KG1 (cell line): ENCODE results near the gene IGF1R.

Source experiments
- DNase-seq: peaks from one replicate; lab custom pipeline; 2025; lab: John Stamatoyannopoulos, UW

The IGF1R gene

DNA sequence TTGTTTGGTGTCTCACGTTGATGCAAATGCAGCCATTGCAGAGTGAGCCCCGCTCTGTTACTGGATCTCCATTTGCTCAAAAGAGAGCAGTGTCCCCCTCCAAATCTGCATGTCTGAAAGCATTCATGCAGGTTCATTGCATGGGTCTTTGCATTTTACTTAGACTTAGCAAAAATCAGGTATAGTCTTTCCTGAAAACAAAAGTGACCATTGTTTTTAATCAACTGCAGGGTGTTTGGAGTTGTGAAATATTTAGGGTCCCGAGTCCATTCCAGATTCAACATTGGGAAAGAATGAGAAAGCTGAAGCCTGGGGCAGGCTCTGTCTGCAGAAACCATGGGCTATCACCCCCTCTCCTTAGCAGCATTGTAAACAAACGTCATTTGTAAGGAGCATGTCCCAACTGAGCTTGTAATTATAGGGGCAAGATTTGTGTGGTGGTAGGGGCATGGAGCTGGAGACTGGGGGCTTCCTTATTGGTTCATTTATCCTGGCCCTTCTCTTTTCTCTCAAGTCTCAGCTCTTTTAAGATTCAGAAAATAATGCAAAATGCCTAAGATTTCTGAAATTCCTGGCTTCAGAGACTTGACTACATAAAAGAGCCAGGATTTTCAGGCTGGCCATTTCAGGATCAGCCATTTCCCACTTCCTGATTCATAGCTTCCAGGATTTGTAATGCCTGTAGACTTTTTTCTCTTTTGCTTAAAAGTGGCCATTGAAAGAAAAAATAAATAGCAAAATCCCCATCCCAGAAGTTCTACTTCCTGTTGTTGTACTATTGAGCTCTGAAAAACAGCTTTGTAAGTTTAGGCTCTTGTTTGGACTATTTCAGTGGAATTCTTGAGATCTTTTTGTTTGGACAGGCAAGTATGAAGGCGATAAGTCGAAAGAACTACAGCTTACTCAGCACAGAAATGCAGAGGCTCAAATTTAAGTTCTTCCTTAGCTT, 23.0 kb downstream of the IGF1R start:
- DNase-seq: no peak

DNA sequence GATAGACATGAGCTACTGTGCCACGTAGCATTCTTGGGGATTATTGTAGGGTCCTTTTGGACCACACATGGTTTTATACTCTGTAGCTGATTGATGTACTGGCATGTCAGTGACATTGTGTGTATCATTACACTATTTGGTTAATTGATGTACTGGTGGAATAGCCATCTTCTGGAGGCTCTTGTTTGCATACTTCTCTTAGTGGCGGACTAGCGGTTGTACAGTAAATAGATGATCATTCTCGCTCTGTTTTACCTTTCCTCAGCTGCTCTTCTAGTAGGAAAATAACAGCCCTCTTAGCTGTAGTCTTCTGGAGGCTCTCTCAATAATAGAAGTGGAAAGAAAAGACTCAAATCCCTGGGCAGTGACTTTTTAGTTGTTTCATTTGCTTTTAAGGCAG, 24.8 kb downstream of the IGF1R start:
- no peak for DNase-seq

DNA sequence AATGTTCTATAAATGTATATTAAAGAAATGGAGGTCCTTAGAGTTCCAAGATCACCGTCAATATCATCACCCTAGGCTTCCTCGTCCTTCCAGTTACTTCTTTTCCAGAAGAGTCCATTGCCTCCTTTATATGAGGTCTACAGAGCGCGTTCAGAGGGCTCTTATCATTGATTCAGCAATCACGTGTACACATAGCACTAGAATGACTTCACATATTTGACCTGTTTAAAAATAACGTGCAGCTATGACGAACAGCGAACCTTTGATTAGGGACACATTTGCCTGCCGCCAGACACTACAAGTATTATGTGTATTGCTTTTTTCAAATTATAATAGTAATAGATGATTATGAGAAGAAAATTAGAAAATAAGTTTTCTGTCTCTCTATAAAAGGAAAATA, 26.0 kb downstream of the IGF1R start:
- DNase-seq: no peak

DNA sequence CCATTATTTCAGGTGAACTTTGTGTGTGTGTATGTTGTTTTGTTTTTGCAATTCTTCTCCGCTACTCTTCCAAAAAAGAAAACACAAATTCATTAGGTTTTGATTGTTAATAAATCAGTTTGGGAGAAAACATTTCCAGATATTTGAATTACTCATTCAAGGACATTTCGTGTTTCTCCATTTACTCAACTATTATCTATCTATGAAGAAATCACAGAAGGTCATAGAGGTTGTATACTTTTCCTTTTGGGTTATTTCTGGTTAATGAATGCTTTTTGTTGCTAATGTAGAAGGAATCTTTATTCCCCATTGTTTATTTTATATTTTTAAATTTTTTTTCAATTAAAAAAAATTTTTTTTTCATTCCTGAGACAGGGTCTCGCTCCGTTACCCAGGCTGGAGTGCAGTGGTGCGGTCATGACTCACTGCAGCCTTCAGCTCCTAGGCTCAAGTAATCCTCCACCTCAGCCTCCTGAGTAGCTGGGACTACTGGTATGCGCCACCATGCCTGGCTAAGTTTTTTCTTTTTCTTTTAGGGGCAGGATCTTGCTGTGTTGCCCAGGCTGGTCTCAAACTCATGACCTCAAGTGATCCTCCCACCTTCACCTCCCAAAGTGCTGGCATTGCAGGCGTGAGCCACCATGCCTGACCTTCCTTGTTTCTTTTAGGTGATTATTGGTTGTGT, 28.4 kb downstream of the IGF1R start:
- DNase-seq: no peak

DNA sequence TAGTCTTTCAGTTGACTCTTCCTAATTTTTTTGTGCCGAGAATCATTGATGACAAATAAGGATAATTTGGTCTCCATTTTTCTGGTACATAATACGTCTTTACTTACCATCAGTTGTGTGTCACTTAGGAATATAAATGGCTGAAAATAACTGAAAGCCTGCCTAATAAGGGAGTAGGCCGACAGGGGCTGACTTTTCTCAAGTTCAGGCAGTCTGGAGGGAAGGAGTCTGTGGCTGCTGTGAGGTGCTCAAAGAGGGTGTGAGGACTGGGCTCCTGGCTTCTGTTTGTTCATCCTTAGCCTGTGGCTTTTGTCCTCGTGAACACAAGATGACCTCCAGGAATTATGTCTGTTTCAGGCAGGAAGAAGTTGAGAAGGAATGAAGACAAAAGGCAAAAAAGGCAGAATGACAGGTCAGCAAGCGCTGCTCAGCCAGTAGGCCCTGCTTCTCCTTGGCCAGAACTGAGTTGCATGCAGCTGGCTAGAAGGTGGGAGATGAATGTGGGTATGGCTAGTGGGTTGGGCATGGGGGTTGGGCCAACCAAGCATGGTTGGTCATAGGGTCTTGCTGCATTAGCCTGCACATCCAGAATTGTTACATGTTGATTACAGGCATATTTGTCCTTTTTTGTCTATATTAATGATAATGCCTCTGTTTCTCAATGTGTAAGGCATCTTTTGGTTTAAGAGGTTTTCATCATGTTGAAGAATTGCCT, 29.2 kb downstream of the IGF1R start:
- no peak for DNase-seq

DNA sequence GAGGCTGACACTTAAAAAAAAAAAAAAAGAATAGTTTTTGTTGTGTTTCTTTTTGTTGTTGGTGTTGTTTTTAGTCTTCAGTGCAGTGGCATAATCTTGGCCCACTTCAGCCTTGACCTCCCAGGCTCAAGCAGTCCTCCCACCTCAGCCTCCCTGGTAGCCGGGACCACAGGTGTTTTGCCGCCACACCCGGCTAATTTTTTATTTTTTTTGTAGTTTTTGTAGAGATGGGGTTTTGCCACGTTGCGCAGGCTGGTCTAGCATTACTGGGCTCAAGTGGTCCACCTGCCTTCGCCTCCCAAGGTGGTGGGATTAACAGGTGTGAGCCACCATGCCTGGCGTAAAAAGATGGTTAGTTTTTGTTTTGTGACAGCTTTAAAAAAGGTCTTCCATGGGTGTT, 30.1 kb downstream of the IGF1R start:
- no peak for DNase-seq

DNA sequence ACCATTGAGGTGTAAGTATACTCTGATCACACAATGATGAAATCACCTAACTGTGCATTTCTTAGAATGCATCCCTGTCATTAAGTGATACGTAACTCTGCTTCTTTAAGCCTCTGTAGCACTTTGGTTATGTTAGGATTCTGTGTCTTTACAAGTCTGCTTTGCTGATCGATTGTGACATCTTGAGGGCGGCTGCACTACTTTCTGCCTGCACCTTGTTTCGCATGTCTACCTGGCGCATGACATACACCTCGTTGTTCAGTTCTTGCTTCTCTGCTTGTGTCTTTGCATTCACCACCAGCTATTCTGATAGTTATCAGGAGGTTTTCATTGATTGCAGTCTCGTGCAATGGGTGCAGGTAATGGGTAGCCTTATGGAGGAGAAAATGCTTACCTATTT, 32.7 kb downstream of the IGF1R start:
- no peak for DNase-seq

DNA sequence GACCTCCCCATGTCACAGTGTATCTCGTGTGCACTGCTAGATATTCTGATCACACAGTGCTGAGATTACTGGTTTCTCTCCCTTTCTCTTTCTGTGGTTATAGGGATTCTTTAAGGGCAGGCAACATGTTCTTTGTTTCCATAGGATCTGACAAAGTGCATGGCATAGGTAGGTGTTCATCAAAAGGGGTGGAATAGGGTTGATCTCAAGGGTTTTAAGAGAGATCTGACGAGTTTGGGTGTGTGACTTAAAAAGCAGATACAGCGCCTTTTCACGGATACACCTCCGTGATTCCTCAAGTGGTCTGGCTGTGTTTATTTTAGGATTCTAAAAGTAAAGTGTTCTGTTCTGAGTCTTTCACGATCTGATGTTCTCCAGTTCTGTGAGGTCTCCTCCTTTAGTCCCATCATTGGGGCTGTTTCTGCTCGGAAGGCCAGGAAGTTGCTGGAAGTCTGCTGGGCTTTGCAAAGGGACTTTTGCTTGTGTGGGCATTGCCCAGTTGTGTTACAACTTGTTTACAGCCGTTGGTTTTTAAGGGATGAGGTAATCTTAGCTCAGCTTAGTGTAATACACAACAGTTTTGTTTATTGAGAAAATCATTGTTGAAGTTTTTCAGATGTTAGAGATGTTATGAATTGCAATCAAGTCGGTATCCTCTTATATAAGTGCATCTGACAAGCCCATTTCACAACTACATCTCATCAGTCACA, 34.8 kb downstream of the IGF1R start:
- DNase-seq: no peak

DNA sequence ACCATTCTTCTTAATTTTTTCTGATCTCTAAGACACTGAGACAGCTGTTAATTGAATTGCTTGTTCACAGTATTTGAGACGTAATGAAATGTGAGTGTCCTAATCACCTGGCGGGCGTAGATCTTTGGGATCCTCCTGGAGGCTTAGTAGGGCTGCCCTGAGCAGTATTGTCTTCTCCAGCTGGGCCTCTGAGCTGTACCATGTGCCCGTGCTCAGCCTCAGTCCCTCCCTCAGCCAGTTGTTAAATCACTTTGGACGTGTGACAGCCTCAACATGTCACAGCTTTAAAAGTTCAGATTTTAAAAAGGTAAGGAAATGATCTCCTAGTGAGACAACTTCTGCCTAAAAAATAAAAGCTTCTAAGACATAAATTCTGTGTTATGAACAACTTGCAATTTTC, 35.5 kb downstream of the IGF1R start:
- DNase-seq: no peak

DNA sequence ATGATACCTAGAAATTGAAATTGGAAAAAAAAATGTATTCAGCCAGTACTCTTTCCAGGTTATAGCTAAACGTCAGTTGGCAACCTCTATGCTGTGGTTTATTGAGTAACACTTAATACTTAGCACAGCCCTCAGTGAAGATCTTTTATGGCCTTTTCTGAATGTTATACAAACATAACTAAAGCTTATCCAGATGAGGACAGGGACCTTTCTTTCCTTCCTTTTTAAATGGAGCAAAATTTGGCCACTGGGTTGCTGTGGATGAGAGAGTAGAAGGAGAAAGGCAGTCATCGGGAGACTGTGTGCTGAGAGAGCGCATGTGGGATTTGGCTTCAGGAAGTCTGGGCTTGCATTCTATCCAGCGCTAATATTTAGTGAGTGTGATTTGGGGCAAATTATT, 36.1 kb downstream of the IGF1R start:
- no peak for DNase-seq

DNA sequence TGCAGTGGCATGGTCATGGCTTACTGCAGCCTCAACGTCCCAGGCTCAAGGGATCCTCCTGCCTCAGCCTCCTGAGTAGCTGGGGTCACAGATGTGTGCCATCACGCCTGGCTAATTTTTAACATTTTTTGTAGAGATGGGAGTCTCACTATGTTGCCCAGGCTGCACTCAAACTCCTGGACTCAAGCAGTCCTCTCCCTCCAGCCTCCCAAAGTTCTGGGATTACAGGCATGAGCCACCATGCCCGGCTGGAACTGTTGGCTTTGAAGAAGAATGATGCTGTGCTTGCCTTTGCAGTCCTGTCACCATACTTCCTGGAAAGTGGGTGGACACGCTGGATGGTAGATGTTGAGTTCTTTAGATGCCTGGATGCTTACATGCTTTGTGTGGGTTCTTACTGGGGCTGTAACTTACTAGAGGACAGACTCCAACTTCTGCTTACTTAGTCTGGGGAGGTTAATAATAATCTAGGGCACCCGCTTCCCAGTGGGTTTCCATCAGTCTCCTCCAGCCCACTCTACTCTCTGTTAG, 36.7 kb downstream of the IGF1R start:
- no peak for DNase-seq

DNA sequence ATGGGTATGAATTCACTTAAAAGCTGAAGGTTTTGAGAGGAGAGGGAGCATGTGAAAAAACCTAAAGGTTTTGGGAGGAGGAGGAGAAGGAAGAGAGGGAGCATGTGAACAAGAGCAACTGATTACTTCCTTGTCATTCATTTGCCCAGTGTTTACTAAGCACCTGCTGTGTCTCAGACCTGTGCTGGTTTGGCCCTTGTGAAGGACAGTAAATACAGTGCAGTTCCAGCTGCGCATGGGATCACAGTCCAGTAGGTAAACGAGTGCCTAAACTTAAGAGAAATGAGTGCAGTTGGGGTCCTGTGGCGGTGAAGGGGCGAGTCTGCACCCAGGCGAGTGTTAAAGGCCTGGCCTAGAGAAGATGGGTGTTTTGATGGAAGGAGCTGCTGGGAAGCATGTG, 38.6 kb downstream of the IGF1R start:
- no peak for DNase-seq

DNA sequence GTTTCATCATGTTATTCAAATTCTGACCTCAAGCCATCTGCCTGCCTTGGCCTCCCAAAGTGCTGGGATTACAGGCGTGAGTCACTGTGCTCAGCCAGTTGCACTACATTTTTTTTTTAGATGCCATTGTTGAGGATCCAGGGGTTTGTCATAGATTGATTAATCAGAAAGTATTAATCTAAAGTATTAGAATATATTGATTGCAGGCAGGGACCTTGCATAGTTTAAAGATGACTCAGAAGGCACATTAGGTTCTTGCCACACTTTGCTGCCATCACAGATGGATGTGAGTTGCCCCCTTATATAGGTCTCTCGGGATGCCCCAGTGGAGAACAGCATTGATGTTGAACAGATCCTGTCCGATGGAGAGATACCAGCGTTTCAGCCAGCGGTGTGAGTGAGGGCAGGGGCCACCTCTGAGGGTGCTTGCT, 41.1 kb downstream of the IGF1R start:
- DNase-seq: no peak

DNA sequence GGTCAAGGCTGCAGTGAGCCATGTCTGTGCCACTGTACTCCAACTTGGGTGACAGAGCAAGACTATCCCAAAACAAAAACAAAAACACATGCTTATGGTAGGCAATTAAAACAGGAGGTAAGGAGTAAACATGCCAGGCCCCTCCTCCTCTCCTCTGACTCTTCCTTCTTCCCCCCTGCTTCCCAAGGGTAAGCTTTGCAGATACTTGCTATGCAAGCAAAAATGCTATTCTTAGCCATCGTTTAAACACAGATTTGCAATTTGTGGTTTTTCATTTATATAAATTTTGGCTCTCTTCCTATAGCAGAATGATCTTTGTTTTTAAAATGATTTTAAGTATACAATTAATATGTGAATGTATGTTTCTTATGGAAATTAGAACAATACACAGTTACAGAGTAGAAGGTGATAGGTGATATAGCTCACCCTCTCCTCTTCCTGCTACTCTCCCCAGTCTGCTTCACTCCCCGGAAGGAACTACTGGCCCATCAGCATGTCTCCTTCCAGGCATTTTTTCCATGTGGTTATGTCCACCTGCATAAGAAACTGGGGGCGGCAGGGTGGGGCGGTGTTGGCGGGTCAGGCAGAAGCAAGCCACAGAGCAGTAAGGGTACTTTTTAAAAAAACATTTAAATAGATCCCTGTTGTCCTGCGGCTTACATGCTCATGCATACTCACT, 42.1 kb downstream of the IGF1R start:
- DNase-seq: no peak

DNA sequence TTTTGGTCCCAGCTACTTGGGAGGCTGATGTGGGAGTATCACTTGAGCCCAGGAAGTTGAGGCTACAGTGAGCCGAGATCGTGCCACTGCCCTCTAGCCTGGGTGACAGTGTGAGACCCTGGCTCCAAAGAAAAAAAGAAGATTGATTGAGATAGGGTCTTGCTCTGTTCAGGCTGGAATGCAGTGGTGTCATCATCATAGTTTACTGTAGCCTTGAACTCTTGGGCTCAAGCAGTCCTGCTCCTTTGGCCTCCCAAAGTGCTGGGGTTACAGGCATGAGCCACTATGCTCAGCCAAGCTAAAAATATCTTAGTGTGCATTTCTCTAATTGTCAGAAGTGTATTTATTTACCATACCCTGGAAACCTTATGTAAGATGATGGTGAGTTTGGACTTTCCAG, 43.9 kb downstream of the IGF1R start:
- no peak for DNase-seq

DNA sequence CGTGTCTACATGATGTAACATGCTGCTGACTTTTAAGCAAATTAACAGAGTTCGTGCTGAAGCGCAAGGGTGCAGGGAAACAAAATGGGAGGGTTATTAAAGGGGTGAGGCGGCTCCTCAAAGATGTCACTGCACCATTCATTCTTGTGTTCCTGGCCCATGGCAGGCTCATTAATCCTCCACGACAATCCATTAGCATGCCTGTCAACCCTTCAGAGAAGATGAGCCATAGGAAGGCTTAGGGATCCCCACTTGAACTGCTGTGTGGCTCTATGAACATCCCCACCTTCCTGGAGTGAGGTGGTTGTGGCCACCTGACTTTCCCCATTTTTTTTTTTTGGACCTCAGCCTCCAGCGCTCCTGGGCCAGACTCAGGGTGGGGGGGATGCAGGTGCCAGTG, 45.8 kb downstream of the IGF1R start:
- DNase-seq: no peak

DNA sequence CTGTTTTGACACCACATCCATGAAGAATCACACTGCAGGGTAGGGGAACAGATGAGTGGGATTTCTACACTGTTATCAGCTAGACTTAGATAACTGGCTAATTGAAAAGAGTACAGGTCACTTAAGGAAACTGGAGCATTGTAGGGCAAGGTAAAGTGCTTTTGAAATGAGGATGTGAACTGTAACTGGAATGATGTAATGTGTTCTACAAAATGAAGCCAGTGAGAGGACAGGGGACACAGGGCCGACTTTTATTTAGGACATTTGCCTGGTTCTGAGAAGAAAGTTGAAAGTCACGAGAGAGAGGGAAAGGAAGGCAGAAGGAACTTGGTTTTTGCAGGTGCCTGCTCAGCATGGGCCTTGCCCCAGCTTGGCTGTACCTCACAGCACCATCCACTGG, 50.5 kb downstream of the IGF1R start:
- DNase-seq: no peak

DNA sequence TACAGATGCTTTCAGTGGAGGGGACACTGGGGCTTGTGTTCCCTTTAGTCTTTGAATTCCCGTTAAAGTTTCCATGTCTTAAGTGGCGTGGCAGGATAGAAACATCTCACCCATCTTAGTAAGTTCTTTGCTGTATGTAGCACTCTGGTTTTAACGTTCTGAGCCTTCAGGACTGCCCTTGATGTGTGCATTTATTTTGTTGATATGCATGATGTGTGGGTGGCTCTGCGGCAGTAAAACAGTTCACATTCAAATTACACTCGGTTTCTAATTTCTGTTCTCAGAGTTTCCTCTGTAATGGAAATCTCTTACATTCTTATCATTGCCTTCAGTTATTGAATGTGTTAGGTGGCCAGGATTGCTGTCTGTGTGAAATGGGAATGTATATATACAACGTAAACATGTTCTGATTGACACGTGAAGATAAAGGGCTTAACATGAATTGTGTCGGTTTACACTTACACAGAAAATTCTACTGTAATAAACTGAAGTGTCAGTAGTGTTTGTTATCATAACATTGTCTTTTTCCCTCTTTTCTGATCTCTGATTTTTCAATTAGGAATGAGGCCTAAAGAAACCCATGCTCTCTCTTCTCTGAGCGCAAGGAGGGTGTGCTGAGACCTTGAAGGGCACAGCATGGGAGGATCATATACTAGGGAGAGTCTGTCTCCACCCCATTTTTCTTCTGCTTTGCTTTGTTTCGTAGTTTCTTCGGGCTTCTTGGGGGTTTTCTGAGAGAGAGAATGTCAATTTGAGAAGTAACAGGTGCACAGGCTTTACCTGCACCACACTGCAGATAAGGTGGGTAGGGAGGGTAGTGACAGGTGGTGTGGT, 51.5 kb downstream of the IGF1R start:
- DNase-seq: no peak

DNA sequence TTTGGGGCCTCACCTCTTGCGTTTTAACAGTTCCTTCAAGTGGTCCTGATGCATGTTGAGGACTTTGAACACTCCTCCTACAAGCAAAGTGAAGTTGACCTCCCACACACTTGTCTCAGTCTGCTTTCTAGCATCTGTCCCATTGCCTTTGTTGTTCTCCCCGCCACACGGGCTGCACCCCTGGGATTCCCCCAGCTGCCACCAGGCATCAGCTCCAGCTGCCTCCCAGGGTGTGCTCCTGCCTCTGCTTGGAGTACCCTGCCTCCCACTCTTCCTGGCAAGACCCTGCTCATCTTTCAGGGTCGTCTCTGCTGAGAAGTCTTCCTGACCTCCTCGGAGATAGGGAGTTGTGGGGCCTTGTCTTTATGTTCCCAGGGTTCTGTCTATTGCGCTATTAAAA, 52.2 kb downstream of the IGF1R start:
- DNase-seq: no peak

DNA sequence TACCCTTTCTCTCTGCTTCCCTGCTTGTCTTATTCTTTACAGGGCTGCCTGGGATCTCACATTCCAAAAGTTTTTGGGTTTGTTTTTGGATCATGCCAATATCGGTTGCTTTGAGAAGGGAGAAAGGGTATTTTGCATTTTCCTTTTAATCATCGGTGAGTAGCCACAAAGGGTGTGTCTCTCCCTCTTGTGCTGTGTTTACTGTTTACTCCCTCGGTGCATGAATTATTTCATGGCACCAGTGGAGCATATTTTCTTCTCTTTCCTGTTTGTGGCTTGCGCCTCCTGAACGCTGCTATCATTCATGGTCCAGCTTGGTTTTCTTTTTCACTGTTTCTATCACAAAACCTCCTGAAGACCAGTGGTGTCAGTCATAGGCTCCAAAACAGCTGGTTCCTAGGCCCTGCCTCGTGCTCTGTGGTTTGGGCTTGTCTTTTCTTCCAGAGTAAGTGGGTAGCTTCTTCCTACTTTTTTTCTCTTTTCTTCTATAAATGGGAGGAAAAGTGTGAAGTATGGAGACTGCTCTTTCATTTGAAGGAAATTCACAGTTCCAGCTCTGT, 54.9 kb downstream of the IGF1R start:
- DNase-seq: no peak
